Measurements from ENCODE around the gene OR6N1.
A peak's percentile ranks its signal among the peaks of the same experiment; 100 is the strongest.

The OR6N1 gene

GRCh38 chr1:158754420-158754819 is 17.6 kb downstream of the OR6N1 start, which contains the start of gene OR6K6:
TSS of gene OR6K6 (plus strand) at chr1:158754720. CDS start at chr1:158754888, 168 bp downstream.
- intact Hi-C loops (cut with DNase I): no loop called here
- DNase-seq: no peak

GRCh38 chr1:158752155-158752712 is 19.8 kb downstream of the OR6N1 start:
- intact Hi-C loops (cut with DNase I): no loop called here
- DNase-seq: peak in 2 of 10 donors; percentile 52 to 58

- intact Hi-C loops (cut with DNase I): no loop called here
These were observed 36.1 kb downstream of the OR6N1 start for GRCh38 chr1:158735848-158736247.

GRCh38 chr1:158732524-158732923 is 39.5 kb downstream of the OR6N1 start:
- intact Hi-C loops (cut with DNase I): no loop called here
- no peak for DNase-seq

More at GRCh38 chr1:158735848-158736247, 36.1 kb downstream of the OR6N1 start:
- DNase-seq: no peak

GRCh38 chr1:158731707-158732106 is 40.3 kb downstream of the OR6N1 start:
- intact Hi-C loops (cut with DNase I): no loop called here

GRCh38 chr1:158730453-158730852 is 41.5 kb downstream of the OR6N1 start:
- intact Hi-C loops (cut with DNase I): no loop called here
- no peak for DNase-seq

More at GRCh38 chr1:158731707-158732106, 40.3 kb downstream of the OR6N1 start:
- DNase-seq: no peak

GRCh38 chr1:158728510-158729225 is 43.3 kb downstream of the OR6N1 start:
- intact Hi-C loops (cut with DNase I): no loop called here
- DNase-seq: no peak

GRCh38 chr1:158724442-158724841 is 47.6 kb downstream of the OR6N1 start:
- no peak for DNase-seq
- intact Hi-C loops (cut with DNase I): no loop called here

GRCh38 chr1:158720620-158721019 is 51.4 kb downstream of the OR6N1 start, which contains the start of gene OR6K3:
TSS of gene OR6K3 (minus strand) at chr1:158720720. CDS start at chr1:158718115, 2,605 bp downstream.
- intact Hi-C loops (cut with DNase I): no loop called here

GRCh38 chr1:158719664-158720063 is 52.3 kb downstream of the OR6N1 start:
- intact Hi-C loops (cut with DNase I): no loop called here
- no peak for DNase-seq

More at GRCh38 chr1:158720620-158721019, 51.4 kb downstream of the OR6N1 start, which contains the start of gene OR6K3:
- DNase-seq: no peak

GRCh38 chr1:158717344-158717743 is 54.7 kb downstream of the OR6N1 start:
- intact Hi-C loops (cut with DNase I): no loop called here
- no peak for DNase-seq

- intact Hi-C loops (cut with DNase I): no loop called here
- no peak for DNase-seq
These were observed 55.7 kb downstream of the OR6N1 start for GRCh38 chr1:158716335-158716734.

GRCh38 chr1:158714754-158715153 is 57.2 kb downstream of the OR6N1 start:
- intact Hi-C loops (cut with DNase I): no loop called here
- DNase-seq: no peak
